Activated CD8-positive, alpha-beta T cell treated with anti-CD3 and anti-CD28 coated beads, Interleukin-2, amount 10 ng/mL, durations not matched to agents 7 days and 5 days (primary cell): ENCODE measurements around the gene GPR68. TPM values are rescaled to one million over a fixed set of nuclear protein-coding genes. Genes with fewer than 3 reads are reported as not detected.
"Not testable (repeated sequence)": the region's sequence is repeated elsewhere in the genome, so short reads cannot be mapped to it uniquely, and the experiment has no call there.

Experiments used
- ATAC-seq: fragments of 150-1000 bp; cut with Tn5 transposase; one replicate; pipeline ENCODE4 v1.10.0; 2021; ENCODE audit warnings: moderate library complexity
- CTCF ChIA-PET: fragments of 350-600 bp; sonication (Branson Sonifier 250); formaldehyde crosslinking; loops from one replicate; lab custom pipeline; 2021; ENCODE audit warnings: antibody characterized with exemption; lab: Charles Lee
- POLR2A ChIA-PET: fragments of 350-600 bp; sonication (Branson Sonifier 250); formaldehyde crosslinking; loops from one replicate; lab custom pipeline; 2021; ENCODE audit warnings: antibody characterized with exemption; lab: Charles Lee
- DNase-seq: peaks from one replicate; pipeline ENCODE4 v3.0.0-alpha.2; 2020
- H3K27ac Mint-ChIP-seq: one replicate; pipeline ENCODE4 v1.8.0; 2021; ENCODE audit warnings: mild to moderate bottlenecking, mixed read lengths
- H3K27me3 Mint-ChIP-seq: one replicate; pipeline ENCODE4 v1.8.0; 2021; ENCODE audit warnings: low read depth, mixed read lengths
- H3K36me3 Mint-ChIP-seq: one replicate; pipeline ENCODE4 v1.8.0; 2021; ENCODE audit warnings: low read depth, mixed read lengths
- H3K4me1 Mint-ChIP-seq: one replicate; pipeline ENCODE4 v1.8.0; 2021; ENCODE audit warnings: low read depth, mixed read lengths
- H3K4me3 Mint-ChIP-seq: one replicate; pipeline ENCODE4 v1.8.0; 2021; ENCODE audit warnings: mild to moderate bottlenecking, mixed read lengths
- H3K9me3 Mint-ChIP-seq: one replicate; pipeline ENCODE4 v1.8.0; 2022; ENCODE audit warnings: mixed read lengths; ENCODE audit not compliant: insufficient read depth
- total RNA-seq, 2 experiments: library from RNA; stranded (reverse); gene quantifications; one replicate each; pipeline ENCODE4 v1.2.3, GENCODE V29; 2021

Gene GPR68
- total RNA-seq, 2 experiments from 2014 or later, result 44.6 to 45.3 TPM

GRCh38 chr14:91216731-91217226 lies 27.7 kb downstream of the GPR68 start:
- CTCF ChIA-PET, result interaction anchor here (1.7 kb wide), 1 partner anchor 40 kb away, joined by 8 read pairs; no protein-coding TSS in a partner anchor
- Mint-ChIP-seq H3K9me3 (no peaks in the 10 kb centered on the region), H3K27me3 (no peaks in the 10 kb centered on the region), H3K36me3 (peaks cover 66% of the 10 kb centered on the region), H3K4me1 (peaks cover 35% of the 10 kb centered on the region), H3K4me3 (no peak overlapping the region), H3K27ac (peak overlapping the region; percentile 15)
- POLR2A ChIA-PET, result interaction anchor here (1.0 to 1.6 kb wide), 4 partner anchors 13 to 39 kb away, joined by 3 to 5 read pairs (median 4); no protein-coding TSS in a partner anchor
- ATAC-seq (no peak), DNase-seq (no peak)

- H3K4me3 Mint-ChIP-seq, result no peak overlapping the region
- ATAC-seq (no peak), DNase-seq (no peak)
- peaks cover 21% of the 10 kb centered on the region for H3K4me1 Mint-ChIP-seq
- POLR2A ChIA-PET, result interaction anchor here (0.9 to 1.6 kb wide), 2 partner anchors 14 to 48 kb away, joined by 3 read pairs; no protein-coding TSS in a partner anchor
- no peak overlapping the region for H3K27ac Mint-ChIP-seq
- no peaks in the 10 kb centered on the region for H3K27me3 Mint-ChIP-seq
- CTCF ChIA-PET, result interaction anchor here (0.8 to 1.0 kb wide), 2 partner anchors 12 to 62 kb away, joined by 3 read pairs; no protein-coding TSS in a partner anchor
- peaks cover 63% of the 10 kb centered on the region for H3K36me3 Mint-ChIP-seq
- H3K9me3 Mint-ChIP-seq, result no peaks in the 10 kb centered on the region
Measured at GRCh38 chr14:91215381-91215780, 29.1 kb downstream of the GPR68 start.

GRCh38 chr14:91214306-91214705 lies 30.2 kb downstream of the GPR68 start:
- Mint-ChIP-seq H3K27ac (peak overlapping the region; percentile 35), H3K36me3 (peaks cover 64% of the 10 kb centered on the region)
- POLR2A ChIA-PET, result no interaction called here

GRCh38 chr14:91211017-91211416 lies 33.5 kb downstream of the GPR68 start:
- POLR2A ChIA-PET, result interaction anchor here (1.0 kb wide), 1 partner anchor 30 kb away, joined by 3 read pairs; no protein-coding TSS in a partner anchor
- H3K27ac Mint-ChIP-seq, result no peak overlapping the region

More at GRCh38 chr14:91214306-91214705, 30.2 kb downstream of the GPR68 start:
- H3K9me3 Mint-ChIP-seq, result no peaks in the 10 kb centered on the region
- no peak overlapping the region for H3K4me3 Mint-ChIP-seq
- H3K4me1 Mint-ChIP-seq, result peaks cover 12% of the 10 kb centered on the region
- CTCF ChIA-PET, result interaction anchor here (1.2 kb wide), 1 partner anchor 37 kb away, joined by 3 read pairs; no protein-coding TSS in a partner anchor
- no peak for DNase-seq
- no peak for ATAC-seq
- no peaks in the 10 kb centered on the region for H3K27me3 Mint-ChIP-seq

GRCh38 chr14:91207008-91207407 lies 37.5 kb downstream of the GPR68 start:
- peaks cover 43% of the 10 kb centered on the region for H3K4me1 Mint-ChIP-seq
- CTCF ChIA-PET, result interaction anchor here (1.0 to 1.4 kb wide), 2 partner anchors 13 to 81 kb away, joined by 3 to 5 read pairs; no protein-coding TSS in a partner anchor
- ATAC-seq (peak; percentile 35), DNase-seq (no peak)
- H3K4me3 Mint-ChIP-seq, result no peak overlapping the region
- H3K9me3 Mint-ChIP-seq, result no peaks in the 10 kb centered on the region
- peak overlapping the region; percentile 57 for H3K27ac Mint-ChIP-seq
- POLR2A ChIA-PET, result interaction anchor here (0.6 to 2.2 kb wide), 2 partner anchors 37 to 198 kb away, joined by 3 to 10 read pairs; no protein-coding TSS in a partner anchor
- H3K36me3 Mint-ChIP-seq, result peaks cover 89% of the 10 kb centered on the region
- H3K27me3 Mint-ChIP-seq, result no peaks in the 10 kb centered on the region

More at GRCh38 chr14:91211017-91211416, 33.5 kb downstream of the GPR68 start:
- no peak overlapping the region for H3K4me3 Mint-ChIP-seq
- H3K27me3 Mint-ChIP-seq, result no peaks in the 10 kb centered on the region
- CTCF ChIA-PET, result no interaction called here
- peaks cover 75% of the 10 kb centered on the region for H3K36me3 Mint-ChIP-seq
- no peak for DNase-seq
- no peaks in the 10 kb centered on the region for H3K9me3 Mint-ChIP-seq
- peaks cover 19% of the 10 kb centered on the region for H3K4me1 Mint-ChIP-seq
- no peak for ATAC-seq

- ChIA-PET POLR2A (interaction anchor here (2.2 kb wide), 1 partner anchor 11 kb away, joined by 7 read pairs; no protein-coding TSS in a partner anchor), CTCF (interaction anchor here (1.2 to 3.0 kb wide), 4 partner anchors 11 to 28 kb away, joined by 3 to 7 read pairs (median 4); no protein-coding TSS in a partner anchor)
- Mint-ChIP-seq H3K36me3 (peaks cover 87% of the 10 kb centered on the region), H3K4me1 (peaks cover 54% of the 10 kb centered on the region), H3K9me3 (peaks cover 7% of the 10 kb centered on the region), H3K4me3 (no peak overlapping the region), H3K27me3 (no peaks in the 10 kb centered on the region), H3K27ac (no peak overlapping the region)
- ATAC-seq, result no peak
- DNase-seq, result no peak
Measured at GRCh38 chr14:91205459-91205858, 39.0 kb downstream of the GPR68 start.

- ATAC-seq (no peak), DNase-seq (no peak)
- CTCF ChIA-PET, result interaction anchor here (0.8 to 3.0 kb wide), 4 partner anchors 10 to 27 kb away, joined by 3 to 7 read pairs (median 3); no protein-coding TSS in a partner anchor
- Mint-ChIP-seq H3K4me3 (no peak overlapping the region), H3K9me3 (peaks cover 7% of the 10 kb centered on the region), H3K27ac (peak overlapping the region; percentile 73), H3K36me3 (peaks cover 87% of the 10 kb centered on the region), H3K27me3 (no peaks in the 10 kb centered on the region), H3K4me1 (peaks cover 59% of the 10 kb centered on the region)
- POLR2A ChIA-PET, result interaction anchor here (1.2 to 2.2 kb wide), 2 partner anchors 11 to 40 kb away, joined by 6 to 7 read pairs; partner anchors contain the start of gene GPR68
Measured at GRCh38 chr14:91204657-91205056, 39.8 kb downstream of the GPR68 start.

- ChIA-PET POLR2A (interaction anchor here (1.2 to 1.7 kb wide), 4 partner anchors 14 to 43 kb away, joined by 3 to 7 read pairs (median 6); partner anchors contain the start of gene GPR68), CTCF (interaction anchor here (0.6 to 2.1 kb wide), 5 partner anchors 8 to 299 kb away, joined by 3 to 10 read pairs (median 3); no protein-coding TSS in a partner anchor)
- H3K4me3 Mint-ChIP-seq, result peak overlapping the region; percentile 42
- DNase-seq (peak; percentile 60), ATAC-seq (no peak)
- H3K36me3 Mint-ChIP-seq, result peaks cover 88% of the 10 kb centered on the region
- no peaks in the 10 kb centered on the region for H3K27me3 Mint-ChIP-seq
- peaks cover 79% of the 10 kb centered on the region for H3K4me1 Mint-ChIP-seq
- peak overlapping the region; percentile 90 for H3K27ac Mint-ChIP-seq
- peaks cover 11% of the 10 kb centered on the region for H3K9me3 Mint-ChIP-seq
Measured at GRCh38 chr14:91202234-91202974, 42.1 kb downstream of the GPR68 start.

- ATAC-seq, H3K27ac Mint-ChIP-seq, CTCF ChIA-PET, DNase-seq, H3K27me3 Mint-ChIP-seq, H3K4me3 Mint-ChIP-seq: not testable (repeated sequence)
- Mint-ChIP-seq H3K4me1 (peaks cover 80% of the 10 kb centered on the region), H3K9me3 (peaks cover 11% of the 10 kb centered on the region), H3K36me3 (peaks cover 89% of the 10 kb centered on the region)
- POLR2A ChIA-PET, result interaction anchor here (1.4 kb wide), 1 partner anchor 43 kb away, joined by 5 read pairs; no protein-coding TSS in a partner anchor
Measured at GRCh38 chr14:91200802-91201201, 43.7 kb downstream of the GPR68 start.

- Mint-ChIP-seq H3K4me3 (no peak overlapping the region), H3K36me3 (peaks cover 83% of the 10 kb centered on the region), H3K9me3 (peaks cover 11% of the 10 kb centered on the region), H3K4me1 (peaks cover 86% of the 10 kb centered on the region), H3K27ac (peak overlapping the region; percentile 19), H3K27me3 (no peaks in the 10 kb centered on the region)
- CTCF ChIA-PET, result no interaction called here
- DNase-seq (no peak), ATAC-seq (no peak)
- POLR2A ChIA-PET, result interaction anchor here (0.5 kb wide), 1 partner anchor 29 kb away, joined by 3 read pairs; no protein-coding TSS in a partner anchor
Measured at GRCh38 chr14:91197631-91198030, 46.9 kb downstream of the GPR68 start.

GRCh38 chr14:91195881-91196280 lies 48.6 kb downstream of the GPR68 start:
- Mint-ChIP-seq H3K4me1 (peaks cover 75% of the 10 kb centered on the region), H3K4me3 (no peak overlapping the region), H3K9me3 (peaks cover 8% of the 10 kb centered on the region), H3K27ac (no peak overlapping the region), H3K36me3 (peaks cover 87% of the 10 kb centered on the region), H3K27me3 (no peaks in the 10 kb centered on the region)
- DNase-seq, result no peak
- POLR2A ChIA-PET, result no interaction called here
- CTCF ChIA-PET, result no interaction called here
- ATAC-seq, result no peak
